GM18499 (cell line): ENCODE results near the gene CAMTA1.
"Not testable (repeated sequence)": the region's sequence is repeated elsewhere in the genome, so short reads cannot be mapped to it uniquely, and the experiment has no call there.

ENCODE experiments used
- ATAC-seq: cut with Tn5 transposase; IDR thresholded peaks from one replicate; pipeline ENCODE4 v1.9.1; 2021; ENCODE audit warnings: moderate number of reproducible peaks; ENCODE audit not compliant: insufficient read depth, unreplicated experiment

Gene CAMTA1

DNA sequence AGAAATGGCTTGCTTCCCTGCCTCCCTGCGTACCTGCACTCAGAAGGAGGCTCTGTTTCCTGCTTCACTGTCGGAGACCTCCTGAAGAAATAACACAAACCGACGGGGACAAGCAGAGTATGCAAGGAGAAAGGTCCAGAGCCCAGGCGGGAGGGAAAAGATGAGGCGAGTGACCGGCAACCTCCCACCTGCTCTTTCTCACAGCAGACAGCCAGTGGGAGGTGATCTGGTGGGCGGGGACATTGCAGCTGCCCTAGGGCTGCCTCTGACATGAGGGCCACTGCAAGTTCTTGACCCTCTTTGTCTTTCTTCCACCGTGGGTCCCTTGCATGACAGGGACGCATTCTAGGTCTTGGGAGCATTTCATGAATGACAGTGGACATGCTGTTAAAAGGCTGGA, 368.2 kb downstream of the CAMTA1 start:
- ATAC-seq = no peak

DNA sequence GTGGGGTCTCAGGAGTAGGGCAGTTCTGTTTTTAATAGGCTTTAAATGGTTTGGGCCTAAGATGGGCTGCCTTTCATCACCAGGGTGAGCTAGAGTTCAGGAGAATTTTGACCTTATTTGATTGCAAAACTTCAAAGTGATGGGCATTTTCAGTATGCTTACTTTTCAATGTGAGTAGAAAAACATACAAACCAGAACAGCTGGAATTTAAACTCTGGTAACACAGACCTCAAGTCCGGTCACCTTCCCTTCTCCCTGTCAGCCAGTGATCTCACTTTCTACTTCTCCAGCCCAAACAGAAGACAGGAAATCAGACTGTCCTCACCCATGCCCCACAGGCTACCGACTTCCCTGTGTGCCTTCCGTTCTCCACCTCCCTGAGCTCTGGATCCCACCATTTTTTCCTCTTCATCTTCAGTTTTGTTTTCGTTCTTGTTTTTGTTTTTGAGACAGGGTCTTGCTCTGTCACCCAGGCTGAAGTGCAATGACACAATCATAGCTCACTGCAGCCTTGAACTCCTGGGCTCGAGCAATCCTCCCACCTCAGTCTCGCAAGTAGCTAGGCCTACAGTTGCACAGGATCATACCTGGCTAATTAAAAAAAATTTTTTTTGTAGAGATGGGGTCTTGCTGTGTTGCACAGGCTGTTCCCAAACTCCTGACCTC, 374.0 kb downstream of the CAMTA1 start:
- no peak for ATAC-seq

DNA sequence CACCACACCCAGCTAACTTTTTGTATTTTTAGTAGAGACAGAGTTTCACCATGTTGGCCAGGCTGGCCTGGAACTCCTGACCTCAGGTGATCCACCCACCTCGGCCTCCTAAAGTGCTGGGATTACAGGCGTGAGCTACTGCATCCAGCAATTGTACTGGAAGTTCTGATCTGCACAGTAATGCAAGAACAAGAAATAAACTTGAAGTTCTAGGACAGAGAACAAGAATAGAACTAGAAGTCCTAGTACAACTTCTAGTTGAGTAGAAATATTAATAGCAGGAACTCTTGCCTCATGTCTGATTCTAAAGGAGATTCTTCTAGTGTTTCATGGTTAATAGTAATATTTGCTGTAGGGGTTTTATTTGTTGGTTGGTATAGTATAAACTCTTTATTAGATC, 383.3 kb downstream of the CAMTA1 start:
- ATAC-seq = not testable (repeated sequence)

DNA sequence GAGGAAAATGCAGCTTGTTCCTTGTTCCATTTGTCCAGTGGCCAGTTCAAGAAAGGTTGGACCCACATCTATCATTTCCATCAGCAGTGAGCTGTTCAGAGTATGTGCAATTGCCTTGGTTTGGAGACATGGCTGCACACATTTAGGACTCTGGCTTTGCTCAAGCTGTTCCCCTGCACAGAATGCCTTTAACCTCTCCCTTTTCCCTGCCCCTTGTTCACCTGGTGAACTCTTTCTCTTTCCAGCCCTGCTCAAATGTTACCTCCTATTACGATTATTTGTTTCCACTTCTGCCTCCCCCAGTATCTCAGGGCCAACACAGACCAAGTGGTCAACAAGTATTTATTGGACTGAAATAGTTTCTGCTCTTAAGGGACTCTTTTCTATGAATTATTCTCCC, 385.9 kb downstream of the CAMTA1 start:
- ATAC-seq = no peak

DNA sequence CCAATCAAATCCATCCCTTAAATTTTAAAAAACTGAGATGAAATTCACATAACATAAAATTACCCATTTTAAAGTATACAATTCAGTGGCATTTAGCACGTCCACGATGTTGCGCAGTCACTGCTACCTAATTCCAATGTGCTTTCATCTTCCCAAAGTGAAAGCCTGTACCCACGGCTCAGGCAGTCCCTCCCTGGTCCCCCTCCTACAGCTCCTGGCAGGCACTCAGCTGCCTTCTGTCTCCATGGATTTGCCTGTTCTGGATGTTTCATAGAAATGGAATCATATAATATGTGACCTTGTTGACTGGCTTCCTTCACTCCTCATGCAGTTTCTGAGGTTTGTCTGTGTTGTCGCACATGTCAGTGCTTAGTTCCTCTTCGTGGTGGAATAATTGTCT, 386.3 kb downstream of the CAMTA1 start:
- ATAC-seq = no peak

DNA sequence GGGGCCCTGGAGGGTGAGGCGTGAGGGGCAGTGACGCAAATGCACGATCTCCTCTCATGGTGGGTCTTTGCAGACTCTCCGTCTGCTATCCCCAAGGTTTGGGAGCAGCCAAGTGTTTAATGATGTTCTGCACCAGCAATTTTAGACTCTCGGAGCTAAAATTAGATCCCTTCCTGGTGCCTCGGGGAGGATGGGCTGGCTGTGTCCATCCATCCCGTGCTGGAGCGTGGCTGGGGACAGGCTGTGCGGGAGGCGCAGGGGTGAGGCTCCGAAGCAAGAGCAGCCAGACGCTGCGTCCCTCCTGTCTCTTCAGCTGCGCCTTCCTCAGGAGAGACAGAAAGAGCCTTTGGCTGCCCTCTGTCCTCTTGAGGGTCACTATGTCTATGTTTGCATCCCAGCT, 387.6 kb downstream of the CAMTA1 start:
- ATAC-seq = no peak

DNA sequence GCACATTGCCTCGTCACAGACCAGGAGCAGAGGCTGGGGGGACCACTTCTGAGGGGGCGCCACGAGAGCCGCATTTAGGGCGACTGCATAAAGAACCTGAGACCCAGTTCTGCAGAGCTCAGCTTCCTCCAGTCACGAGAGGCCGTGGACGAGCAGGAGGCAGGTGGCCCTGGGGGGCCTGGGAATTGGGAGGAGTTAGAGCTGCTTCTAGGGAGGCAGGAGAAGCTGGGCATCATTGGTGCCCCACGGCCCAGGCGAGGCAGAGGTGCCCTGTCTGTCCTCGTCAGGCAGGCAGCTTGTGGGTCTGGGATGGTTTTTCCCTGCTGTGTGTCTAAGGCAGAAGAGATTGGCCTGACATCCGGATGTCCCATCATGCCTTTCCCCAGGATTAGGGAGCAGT, 389.3 kb downstream of the CAMTA1 start:
- ATAC-seq = no peak

DNA sequence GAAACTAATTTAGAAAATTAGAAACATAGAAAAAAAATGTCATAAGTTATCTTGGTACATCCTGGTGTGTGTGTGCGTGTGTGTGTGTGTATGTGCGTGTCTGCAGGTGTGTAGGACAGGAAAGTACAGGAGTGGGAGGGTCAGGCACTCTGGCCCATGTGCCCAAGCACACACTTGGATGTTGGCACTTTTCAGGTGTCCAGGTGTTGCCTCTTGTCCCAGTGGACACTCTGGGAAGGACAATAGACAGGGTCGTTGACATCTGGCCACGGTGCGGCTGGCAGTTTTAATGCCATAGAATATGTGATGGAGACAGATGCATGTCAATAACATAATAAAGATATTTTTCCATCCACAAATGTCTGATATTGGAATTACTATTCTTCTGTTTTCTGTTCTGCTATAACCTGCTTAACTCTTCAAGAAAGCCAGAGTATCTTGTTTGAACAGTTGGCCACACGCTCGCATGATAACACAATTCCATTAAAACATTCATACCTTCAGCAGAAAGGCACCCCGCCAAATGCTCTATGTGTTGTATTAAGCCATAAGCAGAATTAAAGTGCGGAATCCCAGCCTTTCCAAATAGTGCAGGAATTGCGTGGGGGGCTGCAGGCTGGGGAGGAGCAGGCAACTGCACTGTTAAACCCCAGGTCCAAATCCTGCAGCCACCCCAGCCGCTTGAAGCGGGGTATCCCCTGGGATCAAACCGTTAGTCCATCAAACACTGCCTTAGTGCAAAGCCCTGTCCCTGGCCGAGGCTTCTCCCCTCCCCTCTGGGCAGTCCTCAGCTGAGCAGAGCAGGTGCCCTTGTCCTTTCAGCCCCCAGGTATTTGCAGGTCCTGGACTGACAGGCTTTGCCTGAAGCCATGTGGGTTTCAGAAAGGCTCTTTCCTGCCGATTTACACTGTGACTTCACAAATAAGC, 390.0 kb downstream of the CAMTA1 start:
- ATAC-seq = no peak

DNA sequence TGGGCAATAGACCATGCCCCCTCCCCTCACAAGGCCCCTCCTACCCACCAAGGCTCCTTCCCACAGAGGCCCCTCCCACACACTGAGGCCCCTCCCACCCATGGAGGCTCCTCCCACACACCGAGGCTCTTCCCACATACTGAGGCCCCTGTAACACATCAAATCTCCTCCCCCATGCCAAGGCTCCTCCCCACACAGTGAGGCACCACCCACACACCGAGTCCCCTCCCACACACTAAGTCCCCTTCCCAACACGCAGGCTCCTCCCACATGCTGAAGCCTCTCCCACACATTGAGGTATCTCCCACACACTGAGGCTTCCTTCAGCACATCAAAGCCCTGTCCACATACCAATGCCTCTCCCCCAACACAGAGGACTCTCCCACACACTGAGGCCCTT, 391.8 kb downstream of the CAMTA1 start:
- ATAC-seq = no peak

DNA sequence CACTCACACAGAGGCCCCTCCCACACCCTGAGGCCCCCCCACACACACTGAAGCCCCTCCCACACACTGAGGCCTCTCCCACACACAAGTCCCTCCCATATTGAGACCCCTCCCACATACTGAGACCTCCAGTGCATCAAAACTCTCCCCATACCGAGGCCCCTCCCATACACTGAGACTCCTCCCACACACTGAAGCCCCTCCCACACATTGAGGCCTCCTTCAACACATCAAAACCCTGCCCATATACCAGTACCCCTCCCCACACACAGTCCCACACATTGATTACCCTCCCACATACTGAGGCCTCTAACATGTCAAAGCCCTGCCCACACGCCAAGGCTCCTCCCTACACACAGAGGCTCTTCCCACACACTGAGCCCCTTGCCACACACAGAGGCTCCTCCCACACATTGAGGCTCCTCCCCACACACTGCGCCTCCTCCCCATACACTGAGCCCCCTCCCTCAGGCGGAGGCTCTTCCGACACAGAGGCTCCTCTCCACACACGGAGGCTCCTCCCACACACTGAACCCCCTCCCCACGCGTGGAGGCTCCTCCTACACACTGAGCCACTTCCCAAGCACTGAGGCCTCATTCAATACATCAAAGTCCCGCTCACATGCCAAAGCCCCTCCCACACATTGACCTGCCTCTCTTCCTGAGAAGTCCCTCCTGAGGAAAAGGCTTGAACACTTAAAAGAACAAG, 392.3 kb downstream of the CAMTA1 start:
- no peak for ATAC-seq

DNA sequence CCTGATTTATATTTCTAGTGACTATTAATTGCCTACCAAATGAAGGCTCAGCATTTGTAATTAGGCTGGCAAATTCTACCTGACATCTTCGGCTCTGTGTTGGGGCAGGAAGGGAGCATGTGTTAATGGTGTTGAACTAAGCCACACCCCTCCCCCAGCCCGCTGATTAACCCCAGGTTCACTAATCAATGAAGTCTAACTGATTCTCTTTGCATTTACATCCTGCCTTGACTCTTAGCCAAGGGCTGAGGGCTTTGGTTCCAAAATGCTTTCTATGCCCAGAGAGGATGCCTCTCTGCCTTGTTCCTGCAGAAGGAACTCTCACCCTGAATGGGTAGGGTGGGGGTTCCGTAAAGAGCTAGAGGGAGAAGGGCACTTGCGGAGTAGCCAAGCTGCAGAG, 393.1 kb downstream of the CAMTA1 start:
- no peak for ATAC-seq

DNA sequence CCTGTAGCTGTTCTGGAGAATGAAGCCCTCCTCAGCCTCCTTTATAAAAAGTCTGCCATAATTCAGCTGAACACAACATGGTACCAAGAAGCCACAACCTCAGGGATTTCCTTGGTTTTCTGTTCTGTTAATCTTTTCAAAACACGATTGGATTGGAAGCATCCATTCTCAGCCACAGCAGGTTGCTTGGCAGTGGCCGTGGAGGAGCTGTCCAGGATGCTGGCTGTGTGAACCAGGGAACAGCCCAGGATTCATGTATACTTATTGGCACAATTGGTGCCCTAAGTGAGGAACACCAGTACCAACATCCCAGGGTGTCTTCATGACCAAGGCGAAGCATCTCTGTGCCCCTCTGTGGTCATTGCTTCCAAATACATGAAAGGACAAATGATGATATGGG, 393.5 kb downstream of the CAMTA1 start:
- no peak for ATAC-seq

DNA sequence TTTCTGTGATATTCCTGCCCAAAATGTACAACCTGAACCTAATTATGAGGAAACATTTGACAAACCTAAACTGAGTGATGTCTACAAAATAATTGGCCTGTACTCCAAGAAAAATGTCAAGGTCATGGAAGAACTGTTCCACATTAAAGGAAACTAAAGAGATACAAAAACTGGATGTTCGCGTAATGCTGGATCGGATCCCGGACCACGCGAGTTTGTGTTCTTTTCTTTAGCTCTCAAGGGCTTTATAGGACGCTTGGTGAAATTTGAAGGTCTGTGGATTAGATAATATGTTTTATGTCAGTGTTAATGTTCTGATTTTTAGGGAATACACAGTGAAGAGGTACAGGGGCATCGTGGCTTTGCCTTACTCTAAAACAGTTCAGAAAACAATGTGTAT, 400.5 kb downstream of the CAMTA1 start:
- no peak for ATAC-seq

DNA sequence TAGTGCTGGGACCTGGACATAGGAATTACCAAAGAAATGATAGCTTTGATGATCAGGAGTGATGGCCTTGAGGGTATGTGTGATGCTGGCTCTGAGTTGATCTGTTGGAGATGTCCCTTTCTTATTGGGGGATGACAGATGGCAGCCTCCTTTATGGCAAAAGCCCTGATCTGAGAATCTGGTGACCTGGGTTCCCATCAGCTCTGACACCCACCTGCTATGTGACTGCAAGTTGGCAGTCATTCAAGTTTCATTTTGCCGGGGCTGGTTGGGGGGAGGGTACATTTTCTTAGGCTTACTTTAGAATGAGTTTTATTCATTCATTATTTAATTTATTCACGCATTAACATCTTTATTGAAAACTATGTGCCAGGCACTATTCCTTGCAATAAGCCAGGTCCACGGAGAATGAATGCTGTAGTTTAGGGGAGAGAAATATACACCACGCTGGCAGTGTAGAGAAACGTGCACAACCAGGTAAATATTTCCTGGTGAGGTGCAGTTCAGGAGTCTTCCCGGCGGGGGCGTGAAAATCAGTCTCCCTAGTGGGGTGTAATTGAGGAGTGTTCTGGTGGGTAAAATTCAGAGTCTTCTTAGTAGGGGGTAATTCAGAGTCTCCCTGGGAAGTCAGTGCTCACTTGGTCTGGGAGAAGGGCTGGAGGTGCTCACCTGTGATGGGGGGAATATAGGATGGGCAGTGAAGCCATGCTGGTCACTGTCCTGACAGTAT, 401.3 kb downstream of the CAMTA1 start:
- ATAC-seq = no peak

DNA sequence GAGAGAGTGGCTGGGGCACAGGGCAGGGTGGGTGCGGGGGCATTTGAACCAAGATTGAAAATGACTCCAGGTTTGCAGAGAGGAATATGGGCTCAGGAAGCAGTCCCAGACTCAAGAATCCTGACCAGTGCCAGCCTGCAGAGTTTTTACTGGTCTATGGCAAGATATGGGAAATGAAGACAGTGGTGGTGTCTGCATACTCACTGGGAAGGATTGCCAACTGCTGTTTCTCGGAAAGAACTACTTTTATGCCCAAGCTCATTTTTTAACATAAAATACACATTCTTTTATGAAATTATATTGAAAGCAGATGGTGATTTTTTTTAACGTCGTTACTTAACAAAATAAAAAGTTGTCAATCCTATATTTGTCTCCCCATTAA, 401.8 kb downstream of the CAMTA1 start:
- ATAC-seq = no peak

DNA sequence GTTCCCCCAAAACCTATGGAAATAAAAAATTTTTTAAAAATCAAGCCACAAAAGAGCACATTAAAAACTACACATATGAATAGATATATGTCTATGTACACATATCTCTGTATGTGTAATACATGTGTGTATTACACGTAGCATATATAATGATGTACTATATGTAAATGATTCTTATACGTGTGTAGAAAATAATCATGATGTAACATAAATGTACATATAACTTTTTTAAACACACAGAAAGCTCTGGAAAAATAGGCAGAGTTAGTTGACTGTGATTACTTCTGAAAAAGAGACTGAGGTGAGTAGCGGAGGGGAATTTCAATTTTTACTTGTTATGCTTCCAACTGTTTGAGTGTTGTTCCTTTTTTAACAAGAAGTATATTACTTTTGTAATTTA, 405.0 kb downstream of the CAMTA1 start:
- no peak for ATAC-seq

DNA sequence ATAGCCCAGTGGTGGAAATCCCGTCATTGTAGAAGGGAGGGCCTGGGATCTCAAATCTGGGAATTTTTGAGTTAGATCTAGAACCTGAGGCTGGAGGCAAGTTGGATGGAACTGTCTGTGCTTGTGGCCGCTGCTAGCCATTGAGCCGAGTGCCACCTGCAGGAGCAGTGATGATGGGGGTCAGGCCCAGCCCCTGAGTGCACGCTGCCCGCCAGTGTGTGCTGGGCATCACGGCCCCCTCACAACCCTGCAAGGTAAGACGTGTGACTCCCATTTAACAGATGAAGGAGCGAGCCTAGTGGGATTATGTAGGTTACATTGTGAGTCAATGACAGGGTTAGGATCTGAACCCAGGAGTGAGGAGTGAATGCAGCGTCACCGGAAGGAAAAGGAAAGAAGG, 407.2 kb downstream of the CAMTA1 start:
- no peak for ATAC-seq

DNA sequence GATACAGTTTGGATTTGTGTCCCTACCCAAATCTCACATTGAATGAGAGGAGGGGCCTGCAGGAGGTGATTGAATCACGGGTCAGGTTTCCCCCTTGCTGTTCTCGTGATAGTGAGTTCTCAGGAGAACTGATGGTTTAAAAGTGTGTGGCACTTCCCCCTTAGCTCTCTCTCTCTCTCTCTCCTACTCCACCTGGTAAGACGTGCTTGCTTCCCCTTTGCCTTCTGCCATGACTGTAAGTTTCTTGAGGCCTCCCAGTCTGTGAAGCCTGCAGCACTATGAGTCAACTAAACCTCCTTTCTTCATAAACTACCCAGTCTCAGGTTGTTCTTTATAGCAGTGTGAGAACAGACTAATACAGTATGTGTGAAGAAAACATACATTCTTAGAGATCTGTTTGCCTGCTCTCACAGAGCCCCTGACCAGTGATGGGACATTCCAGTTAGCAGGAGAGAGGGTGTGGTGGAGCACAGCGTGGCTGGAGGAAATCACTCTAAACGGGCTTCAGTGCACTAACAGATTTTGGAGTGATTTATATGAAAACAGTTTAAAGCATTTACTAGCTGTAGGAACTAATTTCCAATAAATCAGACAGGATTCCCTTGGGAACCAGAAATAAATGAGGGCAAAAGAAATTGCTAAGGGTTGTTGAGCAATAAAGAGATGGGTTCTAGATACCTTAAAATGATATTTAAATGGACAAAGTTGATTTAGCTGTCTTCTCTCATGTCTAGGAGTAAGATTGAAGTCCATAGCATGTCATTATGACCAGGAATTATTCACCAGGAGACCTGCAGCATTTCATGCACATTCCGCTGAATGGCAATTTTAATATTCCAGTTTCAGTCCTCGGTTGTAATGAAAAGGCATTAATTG, 411.0 kb downstream of the CAMTA1 start:
- ATAC-seq = no peak

DNA sequence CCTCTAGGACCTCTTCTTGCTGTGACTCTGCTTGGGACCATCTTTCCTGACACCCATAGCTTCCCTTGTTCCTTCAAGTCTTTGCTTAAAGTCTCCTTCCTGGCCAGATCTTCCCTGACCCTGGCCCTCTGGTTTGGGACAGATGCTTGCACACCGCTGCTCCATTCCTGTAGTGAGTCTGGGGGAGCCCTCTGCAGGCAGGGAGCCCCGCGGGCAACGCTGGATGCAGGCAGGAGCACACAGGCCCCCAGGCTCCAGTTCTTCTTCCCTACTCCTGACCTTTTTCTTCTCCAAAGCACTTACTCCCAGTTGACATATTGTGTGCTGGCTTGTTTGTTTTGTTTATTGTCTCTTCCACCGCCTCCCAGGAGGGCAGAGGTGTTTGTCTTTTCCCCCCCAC, 413.4 kb downstream of the CAMTA1 start:
- ATAC-seq = no peak
